GM23338 (cell line): Measurements from ENCODE around the gene TMBIM6. TPM values are rescaled to one million over a fixed set of nuclear protein-coding genes. Genes with fewer than 3 reads are reported as not detected.

Experiments used
- ATAC-seq: fragments of 200-7000 bp; cut with Tn5 transposase; 3 replicates; pipeline ENCODE4 v1.9.1; 2020
- DNase-seq: peaks from one replicate; pipeline ENCODE4 v3.0.0-alpha.2; 2015; ENCODE audit warnings: low spot score
- H2AFZ ChIP-seq: fragments of 200-600 bp; sonication (generic); 2 replicates; pipeline ENCODE4 v1.8.0; 2016; ENCODE audit warnings: antibody characterized with exemption, mild to moderate bottlenecking, moderate library complexity
- H3F3A ChIP-seq: fragments of 200-600 bp; sonication (generic); replicated peaks from 2 replicates; pipeline ENCODE4 v1.8.0; 2017; ENCODE audit warnings: antibody characterized with exemption, mixed run types, low read depth
- H3K27ac ChIP-seq: fragments of 200-600 bp; sonication (generic); 2 replicates; pipeline ENCODE4 v1.6.1; 2016; ENCODE audit warnings: low read depth
- H3K27me3 ChIP-seq: fragments of 200-600 bp; sonication (generic); 2 replicates; pipeline ENCODE4 v1.8.0; 2016; ENCODE audit warnings: mild to moderate bottlenecking, mixed run types, moderate library complexity; ENCODE audit not compliant: insufficient read depth
- H3K36me3 ChIP-seq: fragments of 200-600 bp; sonication (generic); 2 replicates; pipeline ENCODE4 v1.8.0; 2016; ENCODE audit warnings: mild to moderate bottlenecking; ENCODE audit not compliant: insufficient read depth
- H3K4me1 ChIP-seq: fragments of 200-600 bp; sonication (generic); 2 replicates; pipeline ENCODE4 v1.8.0; 2016; ENCODE audit warnings: mild to moderate bottlenecking, moderate library complexity; ENCODE audit not compliant: insufficient read depth
- H3K4me2 ChIP-seq: fragments of 200-600 bp; sonication (generic); 2 replicates; pipeline ENCODE4 v1.7.1; 2017; ENCODE audit warnings: mixed run types
- H3K4me3 ChIP-seq: fragments of 200-600 bp; sonication (generic); 2 replicates; pipeline ENCODE4 v1.6.1; 2016; ENCODE audit warnings: mixed run types
- H3K79me2 ChIP-seq: fragments of 200-600 bp; sonication (generic); replicated peaks from 2 replicates; pipeline ENCODE4 v1.8.0; 2017; ENCODE audit warnings: mild to moderate bottlenecking; ENCODE audit not compliant: insufficient read depth
- H3K9me2 ChIP-seq: fragments of 200-600 bp; sonication (generic); 2 replicates; pipeline ENCODE4 v1.8.0; 2017; ENCODE audit not compliant: insufficient read depth
- H4K20me1 ChIP-seq: fragments of 200-600 bp; sonication (generic); replicated peaks from 2 replicates; pipeline ENCODE4 v1.8.0; 2017; ENCODE audit warnings: mild to moderate bottlenecking; ENCODE audit not compliant: insufficient read depth
- H3K27ac Mint-ChIP-seq: 2 replicates; pipeline ENCODE4 v1.8.0; 2020; ENCODE audit warnings: inconsistent platforms, mild to moderate bottlenecking, moderate library complexity, mixed read lengths
- H3K27me3 Mint-ChIP-seq: 3 replicates; pipeline ENCODE4 v1.8.0; 2022; ENCODE audit warnings: low read depth, mild to moderate bottlenecking, moderate library complexity, mixed read lengths, inconsistent platforms; ENCODE audit not compliant: insufficient read depth, poor library complexity
- H3K36me3 Mint-ChIP-seq: 3 replicates; pipeline ENCODE4 v1.8.0; 2021; ENCODE audit warnings: low read depth, mild to moderate bottlenecking, inconsistent platforms, moderate library complexity, mixed read lengths
- H3K4me1 Mint-ChIP-seq: 3 replicates; pipeline ENCODE4 v1.8.0; 2020; ENCODE audit warnings: mild to moderate bottlenecking, inconsistent platforms, mixed read lengths
- H3K4me3 Mint-ChIP-seq: 3 replicates; pipeline ENCODE4 v1.8.0; 2021; ENCODE audit warnings: moderate library complexity, mild to moderate bottlenecking, inconsistent platforms, mixed read lengths
- H3K9me3 Mint-ChIP-seq: 3 replicates; pipeline ENCODE4 v1.8.0; 2020; ENCODE audit warnings: moderate library complexity, mild to moderate bottlenecking, inconsistent platforms, mixed read lengths
- CREB1 ChIP-seq: fragments of 250-450 bp; sonication (Bioruptor Pico); IDR thresholded peaks from 2 replicates; pipeline ENCODE4 v1.5.0; 2020; ENCODE audit warnings: low read depth, mild to moderate bottlenecking, moderate library complexity
- CTCF ChIP-seq, 2 experiments: fragments of 200-600 bp in 1 of 2; sonication (generic) in 1 of 2; conservative IDR thresholded peaks; 2 replicates each; pipeline versions ENCODE4 v1.5.1 to v1.6.1; 2016 to 2017; ENCODE audit warnings: antibody characterized with exemption in 2 of 2, low read depth in 2 of 2, mild to moderate bottlenecking in 2 of 2, moderate library complexity in 1 of 2
- ETS1 ChIP-seq: IDR thresholded peaks from 2 replicates; pipeline ENCODE4 v1.6.1; 2016; ENCODE audit warnings: antibody characterized with exemption
- EZH2 ChIP-seq: fragments of 200-600 bp; sonication (generic); IDR thresholded peaks from one replicate; pipeline ENCODE4 v1.8.0; 2017; ENCODE audit warnings: antibody characterized with exemption, mild to moderate bottlenecking, low read depth; ENCODE audit not compliant: unreplicated experiment
- NANOG ChIP-seq: IDR thresholded peaks from 2 replicates; pipeline ENCODE4 v1.6.1; 2016; ENCODE audit warnings: antibody characterized with exemption, borderline replicate concordance
- POLR2AphosphoS5 ChIP-seq: IDR thresholded peaks from 2 replicates; pipeline ENCODE4 v1.6.1; 2016; ENCODE audit warnings: antibody characterized with exemption, low read depth
- STAT1 ChIP-seq: IDR thresholded peaks from one replicate; pipeline ENCODE4 v1.6.1; 2016; ENCODE audit warnings: antibody characterized with exemption; ENCODE audit not compliant: unreplicated experiment
- ZNF331 ChIP-seq: fragments of 250-450 bp; sonication (Bioruptor Pico); IDR thresholded peaks from 2 replicates; pipeline ENCODE4 v1.5.0; 2020; ENCODE audit warnings: low read depth, mild to moderate bottlenecking, moderate library complexity
- polyA plus RNA-seq: library from polyadenylated mRNA; unstranded; fragments of >200 nt; fragmentation: Nextera tagmentation; extraction: Ambion mirVana; gene quantifications from 2 replicates; pipeline ENCODE4 v1.2.1, GENCODE V29; 2016
- total RNA-seq: library from RNA; depleted of rRNA; stranded (reverse); fragments of >200 nt; shearing (Covaris generic); gene quantifications from 2 replicates; pipeline ENCODE4 v1.2.3, GENCODE V29; 2014

TMBIM6 gene
- total and polyA plus RNA-seq, 2 experiments from 2014 or later: 245 to 349 TPM

- no peak overlapping the region for H3K27ac Mint-ChIP-seq
- Histone ChIP-seq H3F3A (no peaks in the 10 kb centered on the region), H4K20me1 (0 out of 2 replicates have a peak, but pooled peaks cover 3% of the 10 kb centered on the region), H3K4me2 (no peak overlapping the region), H3K36me3 (no peaks in the 10 kb centered on the region), H3K4me3 (no peak overlapping the region), H3K27ac (no peak overlapping the region), H3K4me1 (no peaks in the 10 kb centered on the region), H2AFZ (no peak overlapping the region), H3K9me2 (no peaks in the 10 kb centered on the region), H3K79me2 (no peaks in the 10 kb centered on the region), H3K27me3 (no peaks in the 10 kb centered on the region)
- DNase-seq: no peak
- peaks cover 6% of the 10 kb centered on the region for H3K27me3 Mint-ChIP-seq
- H3K9me3 Mint-ChIP-seq: no peaks in the 10 kb centered on the region
- no peak for TF ChIP-seq STAT1
- 0 out of 4 replicates have a peak, but pooled peaks of 1 of the 2 experiments have one; percentile 13 for TF ChIP-seq CTCF (conservative IDR thresholded peaks at IDR 0.05; ENCODE audit: low read depth in 2 of 2)
- H3K36me3 Mint-ChIP-seq: peaks cover 14% of the 10 kb centered on the region; the same call in 2 of the 3 replicates
- H3K4me3 Mint-ChIP-seq: no peak overlapping the region
- no peak for ATAC-seq
- no peaks in the 10 kb centered on the region for H3K4me1 Mint-ChIP-seq
Observed at GRCh38 chr12:49796606-49797448, 55.5 kb downstream of the TMBIM6 start.

- Histone ChIP-seq H3K4me3 (no peak overlapping the region), H3K79me2 (no peaks in the 10 kb centered on the region), H2AFZ (no peak overlapping the region), H3K4me1 (no peaks in the 10 kb centered on the region), H3K9me2 (no peaks in the 10 kb centered on the region), H3F3A (no peaks in the 10 kb centered on the region), H3K27me3 (no peaks in the 10 kb centered on the region), H3K27ac (no peak overlapping the region), H3K4me2 (no peak overlapping the region), H4K20me1 (0 out of 2 replicates have a peak, but pooled peaks cover 3% of the 10 kb centered on the region), H3K36me3 (no peaks in the 10 kb centered on the region)
- DNase-seq: no peak
- Mint-ChIP-seq H3K4me1 (no peaks in the 10 kb centered on the region), H3K9me3 (no peaks in the 10 kb centered on the region), H3K4me3 (no peak overlapping the region), H3K36me3 (peaks cover 14% of the 10 kb centered on the region; the same call in 2 of the 3 replicates), H3K27me3 (peaks cover 9% of the 10 kb centered on the region), H3K27ac (no peak overlapping the region)
- no peak for ATAC-seq
- TF ChIP-seq POLR2AphosphoS5: no peak
- TF ChIP-seq EZH2: no peak
- TF ChIP-seq ETS1: no peak
- TF ChIP-seq ZNF331: no peak
Observed at GRCh38 chr12:49797449-49797776, 56.1 kb downstream of the TMBIM6 start.

GRCh38 chr12:49798248-49798647, 56.9 kb downstream of the TMBIM6 start:
- ATAC-seq: no peak
- DNase-seq: no peak
- Mint-ChIP-seq H3K4me3 (no peak overlapping the region), H3K9me3 (no peaks in the 10 kb centered on the region), H3K27me3 (peaks cover 10% of the 10 kb centered on the region), H3K36me3 (peaks cover 18% of the 10 kb centered on the region), H3K4me1 (no peaks in the 10 kb centered on the region), H3K27ac (no peak overlapping the region)
- Histone ChIP-seq H3K79me2 (no peaks in the 10 kb centered on the region), H3K4me3 (no peak overlapping the region), H3K36me3 (no peaks in the 10 kb centered on the region), H3K9me2 (no peaks in the 10 kb centered on the region), H3K27ac (no peak overlapping the region), H3K4me1 (no peaks in the 10 kb centered on the region), H2AFZ (no peak overlapping the region), H3F3A (no peaks in the 10 kb centered on the region), H3K27me3 (no peaks in the 10 kb centered on the region), H4K20me1 (0 out of 2 replicates have a peak, but pooled peaks cover 3% of the 10 kb centered on the region), H3K4me2 (no peak overlapping the region)
- no peak for TF ChIP-seq ETS1
- TF ChIP-seq NANOG: no peak
- TF ChIP-seq EZH2: no peak
- TF ChIP-seq CREB1 (CRISPR knock-in tag): no peak
- TF ChIP-seq ZNF331: no peak
